GM12872 (cell line): ENCODE data around the gene KATNAL2.

Experiments
- TF ChIP-seq, protein P1 (sequence below): IDR thresholded peaks from 3 replicates; pipeline ENCODE4 v1.5.1; 2011; ENCODE audit warnings: low read depth, mild to moderate bottlenecking, low read length, moderate library complexity; ENCODE audit not compliant: insufficient read depth

KATNAL2 gene

GRCh38 chr18:46939998-46940571 lies 22.7 kb downstream of the KATNAL2 start:
- TF ChIP-seq, protein P1, sequence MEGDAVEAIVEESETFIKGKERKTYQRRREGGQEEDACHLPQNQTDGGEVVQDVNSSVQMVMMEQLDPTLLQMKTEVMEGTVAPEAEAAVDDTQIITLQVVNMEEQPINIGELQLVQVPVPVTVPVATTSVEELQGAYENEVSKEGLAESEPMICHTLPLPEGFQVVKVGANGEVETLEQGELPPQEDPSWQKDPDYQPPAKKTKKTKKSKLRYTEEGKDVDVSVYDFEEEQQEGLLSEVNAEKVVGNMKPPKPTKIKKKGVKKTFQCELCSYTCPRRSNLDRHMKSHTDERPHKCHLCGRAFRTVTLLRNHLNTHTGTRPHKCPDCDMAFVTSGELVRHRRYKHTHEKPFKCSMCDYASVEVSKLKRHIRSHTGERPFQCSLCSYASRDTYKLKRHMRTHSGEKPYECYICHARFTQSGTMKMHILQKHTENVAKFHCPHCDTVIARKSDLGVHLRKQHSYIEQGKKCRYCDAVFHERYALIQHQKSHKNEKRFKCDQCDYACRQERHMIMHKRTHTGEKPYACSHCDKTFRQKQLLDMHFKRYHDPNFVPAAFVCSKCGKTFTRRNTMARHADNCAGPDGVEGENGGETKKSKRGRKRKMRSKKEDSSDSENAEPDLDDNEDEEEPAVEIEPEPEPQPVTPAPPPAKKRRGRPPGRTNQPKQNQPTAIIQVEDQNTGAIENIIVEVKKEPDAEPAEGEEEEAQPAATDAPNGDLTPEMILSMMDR: no peak

GRCh38 chr18:46942646-46943045 lies 25.2 kb downstream of the KATNAL2 start:
- TF ChIP-seq, protein P1: no peak

DNA sequence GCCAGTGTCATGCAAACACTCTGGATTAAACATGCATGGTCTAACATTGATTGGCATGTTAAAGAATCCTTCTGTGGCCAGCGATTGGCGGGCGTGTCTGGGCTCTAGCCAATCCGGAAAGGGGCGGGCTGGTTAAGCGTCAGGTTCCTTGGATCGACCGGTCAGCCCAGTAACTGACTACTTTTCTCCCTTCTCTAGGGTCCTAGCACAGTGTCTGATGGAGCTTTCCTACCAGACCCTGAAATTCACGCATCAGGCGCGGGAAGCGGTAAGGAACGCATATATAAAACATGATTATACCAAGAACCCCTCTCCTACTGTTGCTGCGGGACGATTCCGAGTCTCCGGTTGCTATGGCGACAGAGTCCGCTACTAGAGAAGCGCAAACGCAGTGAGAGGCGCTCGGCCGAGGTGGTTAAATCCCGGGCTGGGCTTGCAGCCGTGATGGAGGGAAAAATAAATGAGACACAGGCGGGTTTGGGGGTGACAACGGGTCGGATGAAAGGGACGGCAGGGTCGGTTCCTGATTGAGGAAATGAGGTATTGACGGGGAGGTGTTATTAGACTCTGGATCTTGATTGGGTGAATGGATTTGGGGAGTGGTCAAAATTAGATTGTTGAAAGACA lies 29.4 kb downstream of the KATNAL2 start:
- TF ChIP-seq, protein P1: no peak

- TF ChIP-seq, protein P1: peak; percentile 55
Observed at GRCh38 chr18:46950064-46950656, 32.8 kb downstream of the KATNAL2 start.

DNA sequence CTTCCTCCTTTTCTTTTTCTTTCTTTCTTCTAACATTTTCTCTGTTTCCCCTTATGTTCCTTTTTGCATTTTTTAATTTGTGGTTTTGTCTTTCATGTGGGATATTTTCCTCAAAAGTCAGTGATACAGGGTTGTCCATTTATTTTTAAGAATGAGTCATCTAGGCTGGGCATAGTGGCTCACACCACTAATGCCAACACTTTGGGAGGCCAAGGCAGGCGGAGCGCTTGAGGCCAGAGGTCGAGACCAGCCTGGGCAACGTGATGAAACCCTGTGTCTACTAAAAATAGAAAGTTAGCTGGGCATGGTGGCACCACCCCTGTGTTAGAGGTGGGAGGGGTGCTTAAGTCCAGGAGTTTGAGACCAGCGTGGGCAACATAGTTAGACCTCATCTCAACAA lies 35.8 kb downstream of the KATNAL2 start:
- TF ChIP-seq, protein P1: no peak

- TF ChIP-seq, protein P1: no peak
Observed at GRCh38 chr18:46958209-46958608, 40.8 kb downstream of the KATNAL2 start.

DNA sequence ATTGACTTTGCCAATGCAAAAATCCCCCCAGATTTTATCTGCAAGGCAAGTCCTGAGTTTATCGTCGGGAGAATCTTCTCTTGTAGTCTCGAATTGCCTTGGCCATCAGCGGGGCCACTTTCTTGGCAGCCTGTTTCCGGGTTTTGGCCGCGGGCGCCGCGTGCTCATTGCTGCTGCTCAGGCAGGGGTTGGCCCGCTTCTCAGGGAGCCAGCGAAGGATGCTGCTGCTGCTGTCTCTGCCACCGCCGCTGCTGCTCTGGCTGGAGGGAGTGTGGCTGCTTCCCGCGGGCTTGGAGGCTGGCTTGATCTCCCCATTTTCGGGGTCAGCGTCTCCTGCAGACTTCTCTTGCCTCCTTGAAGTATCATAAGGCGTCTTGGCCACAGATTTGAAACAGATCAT lies 115.5 kb downstream of the KATNAL2 start:
- TF ChIP-seq, protein P1: no peak
